Caco-2 (cell line): ENCODE data around the gene KNDC1. TPM values are rescaled to one million over a fixed set of nuclear protein-coding genes. Genes with fewer than 3 reads are reported as not detected.
A peak's percentile ranks its signal among the peaks of the same experiment; 100 is the strongest.

ENCODE experiments used
- BruUV-seq: library from RNA; stranded (reverse); fragments of 400-500 nt; replicated peaks from 2 replicates; lab custom pipeline; 2021; lab: Mats Ljungman, UMichigan
- CTCF ChIA-PET: fragments of 300-600 bp; sonication (Branson Sonifier 250); formaldehyde crosslinking; loops from one replicate; lab custom pipeline; 2022; ENCODE audit warnings: antibody characterized with exemption; lab: Charles Lee
- POLR2A ChIA-PET: fragments of 300-600 bp; sonication (Branson Sonifier 250); formaldehyde crosslinking; loops from one replicate; lab custom pipeline; 2022; ENCODE audit warnings: antibody characterized with exemption; lab: Charles Lee
- DNase-seq, 2 experiments: peaks; one replicate each; pipeline versions ENCODE4 v3.0.0 to v3.0.0-alpha.2; 2020 to 2022
- H3K27me3 ChIP-seq: replicated peaks from 2 replicates; pipeline ENCODE4 v1.6.0; 2011; ENCODE audit warnings: low read length; ENCODE audit not compliant: control insufficient read depth, insufficient read depth
- H3K36me3 ChIP-seq: 2 replicates; pipeline ENCODE4 v1.5.1; 2011; ENCODE audit warnings: low read length; ENCODE audit not compliant: control insufficient read depth, insufficient read depth
- H3K4me1 ChIP-seq: fragments of 250-450 bp; sonication (Bioruptor Pico); 2 replicates; pipeline ENCODE4 v1.5.1; 2020; ENCODE audit warnings: mild to moderate bottlenecking
- H3K4me3 ChIP-seq: 2 replicates; pipeline ENCODE4 v1.5.1; 2011; ENCODE audit warnings: low read depth, mild to moderate bottlenecking, control low read depth, low read length
- H3K9me3 ChIP-seq: fragments of 250-450 bp; sonication (Bioruptor Pico); 2 replicates; pipeline ENCODE4 v1.5.1; 2020; ENCODE audit warnings: mild to moderate bottlenecking, moderate library complexity
- H3K27ac Mint-ChIP-seq: one replicate; pipeline ENCODE4 v1.8.0; 2022; ENCODE audit warnings: mixed read lengths; ENCODE audit not compliant: unreplicated experiment
- H3K27me3 Mint-ChIP-seq: one replicate; pipeline ENCODE4 v1.8.0; 2022; ENCODE audit warnings: mixed read lengths; ENCODE audit not compliant: insufficient read depth, unreplicated experiment
- H3K36me3 Mint-ChIP-seq: one replicate; pipeline ENCODE4 v1.8.0; 2022; ENCODE audit warnings: mild to moderate bottlenecking, mixed read lengths; ENCODE audit not compliant: insufficient read depth, unreplicated experiment
- H3K4me1 Mint-ChIP-seq: one replicate; pipeline ENCODE4 v1.8.0; 2022; ENCODE audit warnings: low read depth, mixed read lengths; ENCODE audit not compliant: unreplicated experiment
- H3K4me3 Mint-ChIP-seq: one replicate; pipeline ENCODE4 v1.8.0; 2022; ENCODE audit warnings: mild to moderate bottlenecking, moderate library complexity, mixed read lengths; ENCODE audit not compliant: unreplicated experiment
- H3K9me3 Mint-ChIP-seq: one replicate; pipeline ENCODE4 v1.8.0; 2022; ENCODE audit warnings: mixed read lengths; ENCODE audit not compliant: unreplicated experiment
- intact Hi-C: fragments of 100-400 bp; cut with micrococcal nuclease; formaldehyde crosslinking; loops from one replicate; pipeline ENCODE4 v1.10.0; 2022; ENCODE audit not compliant: unreplicated experiment
- total RNA-seq: library from RNA; stranded (reverse); gene quantifications from 2 replicates; pipeline ENCODE4 v1.2.3, GENCODE V29; 2022
- TF ChIP-seq, protein P1 (sequence below), 2 experiments: fragments of 200-600 bp in 1 of 2; IDR thresholded peaks; 1 replicate in 1 of 2; 2 replicates in 1 of 2; pipeline versions ENCODE4 v1.5.1 to v1.8.0; 2011 to 2022; ENCODE audit warnings: antibody characterized with exemption in 1 of 2, control low read depth in 1 of 2, inconsistent platforms in 1 of 2, low read depth in 1 of 2, low read length in 1 of 2, mild to moderate bottlenecking in 1 of 2, moderate library complexity in 1 of 2; ENCODE audit not compliant: insufficient read depth in 1 of 2, severe bottlenecking in 1 of 2, unreplicated experiment in 1 of 2

KNDC1 gene
- total RNA-seq, 1 experiment from 2014 or later = 3.2 TPM

DNA sequence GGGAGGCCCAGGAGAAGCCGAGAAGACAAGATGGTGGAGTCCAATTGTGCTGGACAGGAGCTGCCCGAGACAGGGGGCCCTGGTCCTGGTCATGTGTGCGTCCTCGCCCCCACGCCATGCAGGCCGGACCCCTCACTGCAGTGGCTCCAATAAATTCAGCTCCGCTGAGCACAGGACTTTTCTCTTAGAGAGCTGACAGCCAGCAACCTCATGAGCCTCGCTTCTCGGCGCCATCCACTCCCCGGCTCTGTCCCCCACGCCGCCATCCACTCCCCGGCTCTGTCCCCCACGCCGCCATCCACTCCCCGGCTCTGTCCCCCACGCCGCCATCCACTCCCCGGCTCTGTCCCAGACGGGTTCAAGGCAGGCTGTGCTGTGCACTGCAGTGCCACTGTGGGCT is 67.2 kb downstream of the KNDC1 start:
- Histone ChIP-seq H3K4me1 (no peaks in the 10 kb centered on the region), H3K9me3 (no peaks in the 10 kb centered on the region), H3K27me3 (no peaks in the 10 kb centered on the region), H3K36me3 (no peaks in the 10 kb centered on the region), H3K4me3 (no peak overlapping the region)
- Mint-ChIP-seq H3K9me3 (no peaks in the 10 kb centered on the region), H3K4me1 (no peaks in the 10 kb centered on the region), H3K36me3 (no peaks in the 10 kb centered on the region), H3K27me3 (peaks cover 15% of the 10 kb centered on the region), H3K27ac (no peak overlapping the region), H3K4me3 (no peak overlapping the region)
- DNase-seq = no peak
- TF ChIP-seq, protein P1, sequence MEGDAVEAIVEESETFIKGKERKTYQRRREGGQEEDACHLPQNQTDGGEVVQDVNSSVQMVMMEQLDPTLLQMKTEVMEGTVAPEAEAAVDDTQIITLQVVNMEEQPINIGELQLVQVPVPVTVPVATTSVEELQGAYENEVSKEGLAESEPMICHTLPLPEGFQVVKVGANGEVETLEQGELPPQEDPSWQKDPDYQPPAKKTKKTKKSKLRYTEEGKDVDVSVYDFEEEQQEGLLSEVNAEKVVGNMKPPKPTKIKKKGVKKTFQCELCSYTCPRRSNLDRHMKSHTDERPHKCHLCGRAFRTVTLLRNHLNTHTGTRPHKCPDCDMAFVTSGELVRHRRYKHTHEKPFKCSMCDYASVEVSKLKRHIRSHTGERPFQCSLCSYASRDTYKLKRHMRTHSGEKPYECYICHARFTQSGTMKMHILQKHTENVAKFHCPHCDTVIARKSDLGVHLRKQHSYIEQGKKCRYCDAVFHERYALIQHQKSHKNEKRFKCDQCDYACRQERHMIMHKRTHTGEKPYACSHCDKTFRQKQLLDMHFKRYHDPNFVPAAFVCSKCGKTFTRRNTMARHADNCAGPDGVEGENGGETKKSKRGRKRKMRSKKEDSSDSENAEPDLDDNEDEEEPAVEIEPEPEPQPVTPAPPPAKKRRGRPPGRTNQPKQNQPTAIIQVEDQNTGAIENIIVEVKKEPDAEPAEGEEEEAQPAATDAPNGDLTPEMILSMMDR (IDR thresholded peaks at IDR 0.05; ENCODE audit: insufficient read depth in 1 of 2, low read depth in 1 of 2, low read length in 1 of 2, severe bottlenecking in 1 of 2, unreplicated experiment in 1 of 2) = no peak
- intact Hi-C loops = no loop called here
- ChIA-PET POLR2A (no interaction called here), CTCF (no interaction called here)
- BruUV-seq = no TSS peak

DNA sequence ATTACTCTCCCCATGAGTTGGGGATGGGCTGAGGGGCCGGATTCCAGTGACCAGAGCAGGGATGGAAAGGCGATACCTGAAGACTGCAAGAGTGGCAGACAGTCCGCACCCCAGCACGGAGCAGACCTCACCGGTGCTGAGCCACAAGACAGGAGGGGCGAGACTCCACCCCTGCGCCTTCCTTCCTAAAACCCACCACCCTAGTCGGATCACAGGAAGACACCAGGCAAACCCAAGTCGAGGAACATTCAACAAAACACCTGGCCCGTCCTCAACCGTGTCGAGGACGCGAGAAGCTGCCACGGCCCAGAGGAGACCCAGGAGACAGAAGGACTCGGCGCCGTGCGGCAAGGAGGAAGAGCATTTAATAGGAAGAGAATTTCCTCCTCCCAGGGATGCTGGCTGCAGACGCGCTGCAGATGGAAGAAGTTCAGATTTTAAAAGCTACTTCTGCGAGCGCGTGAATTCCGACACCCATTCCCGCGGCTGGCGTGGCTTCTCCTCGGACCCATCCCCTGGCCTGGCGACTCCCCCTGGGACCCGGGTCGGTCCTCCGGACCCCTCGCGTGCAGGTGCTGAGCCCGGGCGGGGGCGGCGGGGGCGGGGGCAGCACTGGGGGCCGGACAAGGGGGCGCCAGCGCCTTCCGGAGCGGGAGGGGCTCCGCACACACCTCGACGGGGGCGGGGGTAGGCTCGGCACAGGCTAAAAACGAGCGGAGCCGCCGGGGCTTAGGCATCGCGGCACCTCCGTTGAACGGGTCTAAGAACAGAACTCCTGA is 69.4 kb downstream of the KNDC1 start:
- Mint-ChIP-seq H3K4me3 (peak overlapping the region; percentile 45), H3K27ac (no peak overlapping the region), H3K27me3 (peaks cover 11% of the 10 kb centered on the region), H3K4me1 (no peaks in the 10 kb centered on the region), H3K36me3 (no peaks in the 10 kb centered on the region), H3K9me3 (no peaks in the 10 kb centered on the region)
- ChIA-PET CTCF (interaction anchor here (1.2 kb wide), 1 partner anchor 16 kb away, joined by 3 read pairs; no protein-coding TSS in a partner anchor), POLR2A (no interaction called here)
- no peak for DNase-seq
- H3K27me3 ChIP-seq = no peaks in the 10 kb centered on the region
- H3K9me3 ChIP-seq = no peaks in the 10 kb centered on the region
- TF ChIP-seq, protein P1 (IDR thresholded peaks at IDR 0.05; ENCODE audit: insufficient read depth in 1 of 2, low read depth in 1 of 2, low read length in 1 of 2, severe bottlenecking in 1 of 2, unreplicated experiment in 1 of 2) = no peak
- H3K4me3 ChIP-seq = no peak overlapping the region
- no peaks in the 10 kb centered on the region for H3K36me3 ChIP-seq
- H3K4me1 ChIP-seq = no peaks in the 10 kb centered on the region
- intact Hi-C loops = no loop called here
- no TSS peak for BruUV-seq

DNA sequence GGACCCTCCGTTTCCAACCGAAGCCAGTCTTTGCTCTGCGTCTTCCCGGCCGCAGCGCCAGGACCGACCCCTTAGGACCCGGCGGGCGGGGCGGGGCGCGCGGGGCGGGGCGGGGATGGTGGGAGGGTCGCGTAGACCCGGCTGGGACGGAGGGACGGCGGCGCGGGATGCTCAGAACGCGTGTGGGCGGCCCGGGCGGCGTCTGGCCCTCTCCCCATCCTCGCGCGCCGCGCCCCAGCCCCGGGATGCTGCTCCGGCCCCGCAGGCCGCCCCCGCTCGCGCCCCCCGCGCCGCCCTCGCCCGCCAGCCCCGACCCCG is 70.0 kb downstream of the KNDC1 start, which contains the start of gene UTF1:
Gene UTF1, plus strand, starts transcription at position 174 of the 318 bp plus-strand sequence. Its CDS starts 72 bp downstream, at position 246.
- no peaks in the 10 kb centered on the region for H3K36me3 Mint-ChIP-seq
- BruUV-seq = no TSS peak
- H3K4me3 Mint-ChIP-seq = peak within 1 kb of the TSS; percentile 45
- no peaks in the 10 kb centered on the region for H3K4me1 Mint-ChIP-seq
- no peak for DNase-seq
- Histone ChIP-seq H3K4me1 (no peaks in the 10 kb centered on the region), H3K27me3 (no peaks in the 10 kb centered on the region), H3K9me3 (no peaks in the 10 kb centered on the region), H3K36me3 (no peaks in the 10 kb centered on the region), H3K4me3 (no peak within 1 kb of the TSS)
- H3K9me3 Mint-ChIP-seq = no peaks in the 10 kb centered on the region
- ChIA-PET POLR2A (no interaction called here), CTCF (interaction anchor here (1.2 kb wide), 1 partner anchor 16 kb away, joined by 3 read pairs; no protein-coding TSS in a partner anchor)
- TF ChIP-seq, protein P1 (IDR thresholded peaks at IDR 0.05; ENCODE audit: insufficient read depth in 1 of 2, low read depth in 1 of 2, low read length in 1 of 2, severe bottlenecking in 1 of 2, unreplicated experiment in 1 of 2) = no peak
- no peak within 1 kb of the TSS for H3K27ac Mint-ChIP-seq
- intact Hi-C loops = no loop called here
- H3K27me3 Mint-ChIP-seq = peaks cover 11% of the 10 kb centered on the region
